SK-MEL-5 (cell line): ENCODE data around the gene NDST4. TPM values are rescaled to one million over a fixed set of nuclear protein-coding genes. Genes with fewer than 3 reads are reported as not detected.

ENCODE experiments used
- DNase-seq: peaks from one replicate; pipeline ENCODE4 v3.0.0-alpha.2; 2016; ENCODE audit warnings: low read depth, low spot score
- in situ Hi-C: cut with HindIII; loops from 2 replicates; pipeline ENCODE4 v1.10.0; 2016; ENCODE audit warnings: low sequenced_read_pairs, high pct_unique_total_duplicates, low pct_unique_long_range_greater_than_20kb
- total RNA-seq: library from RNA; depleted of rRNA; stranded (reverse); fragments of >200 nt; shearing (Covaris generic); gene quantifications from 2 replicates; pipeline ENCODE4 v1.2.3, GENCODE V29; 2014

NDST4 gene
- total RNA-seq, 1 experiment from 2014 or later, result 0.29 TPM

- in situ Hi-C loops, result no loop called here
Observed at GRCh38 chr4:114866901-114867670, 246.3 kb downstream of the NDST4 start.

GRCh38 chr4:114864060-114864459, 249.4 kb downstream of the NDST4 start:
- in situ Hi-C loops, result no loop called here

More at GRCh38 chr4:114866901-114867670, 246.3 kb downstream of the NDST4 start:
- no peak for DNase-seq

DNA sequence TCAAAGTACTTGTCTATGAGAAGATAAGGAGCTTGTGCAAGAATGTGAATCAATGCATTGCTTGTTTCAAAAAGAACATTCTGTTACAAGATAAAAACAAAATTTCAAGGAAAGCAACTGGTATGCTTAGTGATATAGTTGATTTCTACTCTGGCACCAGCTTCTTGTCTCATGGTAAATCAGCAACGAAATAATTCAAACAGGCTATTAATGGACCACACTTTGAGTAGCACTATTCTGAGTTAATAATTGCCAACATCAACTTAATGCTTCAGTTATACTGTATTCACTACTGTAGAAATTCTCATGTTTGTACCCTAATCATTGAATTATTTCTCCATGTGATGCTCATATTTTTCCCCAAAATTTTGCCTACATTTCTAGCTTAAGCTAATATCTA, 252.6 kb downstream of the NDST4 start:
- DNase-seq, result no peak
- in situ Hi-C loops, result no loop called here

More at GRCh38 chr4:114864060-114864459, 249.4 kb downstream of the NDST4 start:
- no peak for DNase-seq

- in situ Hi-C loops, result no loop called here
Observed at GRCh38 chr4:114857831-114858230, 255.6 kb downstream of the NDST4 start.

DNA sequence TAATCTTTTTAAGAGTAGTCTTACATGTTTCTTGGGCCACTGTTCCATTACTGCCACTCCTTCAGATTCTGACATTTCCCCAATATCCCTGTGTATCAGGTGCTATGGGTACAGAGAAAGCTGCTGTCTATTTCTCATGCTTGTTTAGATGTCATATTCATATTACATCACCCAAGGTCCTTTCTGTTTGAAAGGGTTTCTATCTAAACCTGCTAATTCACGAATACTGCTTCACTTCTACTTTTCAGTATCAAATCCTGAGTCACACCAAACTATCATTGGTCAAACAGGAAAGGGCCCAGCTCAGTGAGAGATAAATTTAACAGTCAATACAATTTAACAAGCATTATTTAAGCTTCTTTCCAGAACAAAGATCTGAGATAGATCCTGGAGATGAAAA, 273.4 kb downstream of the NDST4 start:
- in situ Hi-C loops, result no loop called here
- no peak for DNase-seq

More at GRCh38 chr4:114857831-114858230, 255.6 kb downstream of the NDST4 start:
- no peak for DNase-seq

DNA sequence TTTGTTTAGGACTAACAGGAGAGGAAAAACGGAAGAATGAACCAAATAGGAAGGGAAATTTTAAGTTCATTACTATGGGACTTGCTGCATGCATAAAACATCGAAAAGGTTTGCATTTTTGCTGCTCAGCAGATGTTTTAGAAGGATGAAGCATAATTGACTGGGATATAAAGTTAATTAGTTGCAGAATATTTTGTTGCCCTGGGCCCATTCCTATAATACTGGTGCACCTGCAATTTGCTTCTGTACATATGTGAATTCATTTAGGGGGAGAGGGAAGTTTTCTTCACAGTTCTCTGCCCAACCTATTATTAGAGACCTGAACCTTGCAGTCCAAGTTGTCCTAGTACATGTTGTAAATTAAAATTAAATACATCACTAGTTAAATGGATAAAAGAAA, 282.8 kb downstream of the NDST4 start:
- in situ Hi-C loops, result no loop called here
- DNase-seq, result no peak

DNA sequence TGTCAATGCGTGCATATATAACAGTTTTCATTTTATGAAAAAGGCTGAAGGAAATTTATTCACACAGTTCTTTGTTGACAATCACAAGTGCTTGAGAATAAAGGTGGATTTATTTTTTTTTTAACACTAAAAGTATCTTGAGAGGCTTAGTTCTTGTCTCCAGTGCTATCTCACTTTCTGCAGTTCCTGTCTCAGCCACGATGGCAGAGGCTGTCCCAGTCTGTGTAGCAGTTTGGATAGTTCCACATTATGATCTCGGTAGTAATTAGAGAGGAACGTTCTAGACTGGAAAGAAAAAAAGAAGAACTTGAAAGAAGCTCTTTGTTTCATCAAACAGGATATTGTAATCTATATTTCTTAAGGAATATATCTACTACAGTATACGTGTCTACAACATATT, 285.8 kb downstream of the NDST4 start:
- in situ Hi-C loops, result no loop called here
- no peak for DNase-seq

- no peak for DNase-seq
- in situ Hi-C loops, result no loop called here
Observed at GRCh38 chr4:114815760-114816159, 297.7 kb downstream of the NDST4 start.

DNA sequence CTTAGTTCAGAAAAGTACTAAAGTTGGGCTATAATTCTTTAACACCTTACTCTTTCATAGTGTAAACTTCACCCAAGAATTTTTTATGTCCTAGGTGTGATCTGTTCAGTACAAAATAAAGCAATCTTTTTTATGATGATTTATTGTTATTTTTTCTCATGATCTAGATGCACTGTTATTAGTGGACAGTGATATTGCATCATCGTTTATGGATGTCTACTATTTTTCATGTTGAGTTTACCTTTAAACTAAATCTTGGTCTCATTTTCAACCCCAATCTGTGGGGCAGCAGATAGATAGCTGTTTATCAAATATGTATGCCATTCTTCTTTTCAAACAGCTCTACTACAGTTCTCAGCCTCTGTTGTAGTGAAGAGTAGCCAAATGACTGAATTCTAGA, 299.5 kb downstream of the NDST4 start:
- in situ Hi-C loops, result no loop called here
- no peak for DNase-seq

DNA sequence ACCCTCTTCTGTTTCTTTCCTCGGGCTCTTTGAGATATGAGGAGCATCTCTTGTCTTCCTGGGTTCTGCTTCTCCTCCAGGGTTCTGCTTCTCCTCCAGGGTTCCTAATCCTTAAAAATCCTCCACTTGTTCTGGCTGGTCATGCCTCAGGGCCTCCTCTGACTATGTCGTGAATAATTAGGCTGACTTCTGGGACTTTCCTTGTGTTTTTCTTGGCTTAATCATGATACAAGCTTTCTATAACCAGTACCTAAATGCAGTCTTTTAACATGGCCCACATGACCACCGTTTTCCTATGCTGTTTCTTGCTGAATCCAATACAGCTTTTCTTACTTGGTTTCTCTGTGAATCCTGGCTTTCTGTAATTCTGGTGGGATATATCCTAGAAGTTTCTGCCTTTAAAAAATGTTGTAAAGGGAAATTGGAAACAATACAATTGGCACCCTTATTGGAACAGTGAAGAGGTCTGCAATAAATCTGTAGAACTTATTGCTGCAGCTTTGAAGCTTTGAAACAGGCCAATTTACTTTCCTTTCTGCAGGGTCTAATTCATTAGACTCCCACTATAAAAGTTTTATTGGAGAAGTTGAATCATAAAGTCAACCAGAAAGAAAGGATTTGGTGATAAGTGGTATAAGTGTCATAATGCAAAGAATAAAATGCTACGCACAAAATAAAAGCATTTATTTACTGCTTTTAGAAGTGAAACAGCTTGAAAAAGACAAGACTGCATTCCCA, 301.7 kb downstream of the NDST4 start:
- peak; percentile 3 for DNase-seq
- in situ Hi-C loops, result no loop called here

- peak; percentile 68 for DNase-seq
- in situ Hi-C loops, result no loop called here
Observed at GRCh38 chr4:114807759-114808404, 305.5 kb downstream of the NDST4 start.

DNA sequence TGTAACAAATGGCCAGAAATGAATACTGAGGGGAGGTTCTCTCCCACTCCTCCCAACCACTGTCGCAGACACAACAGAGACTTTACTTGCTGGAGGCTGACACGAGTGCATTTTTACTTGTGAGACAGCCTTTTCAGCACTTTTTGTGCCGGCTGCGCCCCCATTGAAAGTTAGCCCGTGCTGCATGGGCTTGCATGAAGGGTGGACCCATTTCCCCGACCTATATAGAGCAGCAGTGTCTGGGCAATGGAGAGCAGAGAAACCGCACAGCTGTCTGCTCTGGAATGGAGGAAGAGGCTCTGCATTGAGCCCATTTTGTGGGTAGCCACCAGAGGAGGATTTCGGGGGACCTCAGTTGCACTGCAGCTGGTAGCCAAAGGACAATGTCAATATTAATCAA, 306.1 kb downstream of the NDST4 start:
- no peak for DNase-seq
- in situ Hi-C loops, result no loop called here

DNA sequence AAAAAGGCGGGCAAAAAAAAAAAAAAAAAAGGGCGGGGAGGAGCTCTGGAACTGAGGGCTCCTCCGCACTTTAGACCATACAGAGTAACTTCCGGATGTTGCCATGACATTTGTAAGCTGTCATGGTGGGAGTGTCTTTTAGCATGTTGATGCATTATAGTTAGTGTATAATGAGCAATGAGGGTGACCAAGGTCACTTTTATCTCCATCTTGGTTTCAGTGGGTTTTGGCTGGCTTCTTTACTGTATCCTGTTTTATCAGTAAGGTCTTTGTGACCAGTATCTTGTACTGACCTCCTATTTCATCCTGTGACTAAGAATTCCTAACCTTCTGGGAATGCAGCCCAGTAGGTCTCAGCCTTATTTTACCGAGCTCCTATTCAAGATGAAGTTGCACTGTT, 321.4 kb downstream of the NDST4 start:
- DNase-seq, result peak; percentile 63
- in situ Hi-C loops, result no loop called here

- DNase-seq, result no peak
- in situ Hi-C loops, result no loop called here
Observed at GRCh38 chr4:114785570-114785969, 327.9 kb downstream of the NDST4 start.

DNA sequence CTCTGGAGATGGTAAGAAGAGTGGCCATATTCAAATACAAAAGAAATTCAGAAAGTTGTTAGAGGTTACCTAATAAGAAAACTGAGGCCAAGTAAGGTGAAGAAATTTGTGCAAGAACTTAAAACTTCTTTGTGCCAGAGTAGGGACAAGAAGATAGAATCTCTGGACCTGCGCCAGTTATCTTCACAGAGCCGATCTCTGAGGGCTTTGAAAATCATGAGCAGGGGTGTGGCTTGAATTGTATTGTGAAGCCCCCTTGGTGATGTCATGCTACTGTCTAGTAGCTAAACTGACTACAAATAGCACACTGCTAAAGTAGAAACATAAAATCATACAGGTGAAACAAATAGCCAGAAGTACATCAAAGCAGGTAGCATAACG, 330.2 kb downstream of the NDST4 start:
- in situ Hi-C loops, result no loop called here
- DNase-seq, result no peak

GRCh38 chr4:114782415-114783214, 330.8 kb downstream of the NDST4 start:
- in situ Hi-C loops, result no loop called here
- no peak for DNase-seq

- DNase-seq, result peak; percentile 68
- in situ Hi-C loops, result no loop called here
Observed at GRCh38 chr4:114780205-114780604, 333.2 kb downstream of the NDST4 start.
